Stimulated activated CD8-positive, alpha-beta memory T cell treated with anti-CD3 and anti-CD28 coated beads, Interleukin-15, amount 100 ng/mL, for 48 hours (primary cell): Measurements from ENCODE around the gene CNTNAP2.

Source experiments
- DNase-seq, 2 donors: peaks; one replicate each; pipeline ENCODE4 v3.0.0-alpha.2; 2020; ENCODE audit warnings: low read depth in 2 of 2

Gene CNTNAP2

GRCh38 chr7:146681487-146681886 is 564.9 kb downstream of the CNTNAP2 start:
- DNase-seq, result no peak

GRCh38 chr7:146683439-146683838 is 566.8 kb downstream of the CNTNAP2 start:
- DNase-seq, result no peak

- no peak for DNase-seq
These were observed 574.4 kb downstream of the CNTNAP2 start for GRCh38 chr7:146690987-146691386.

GRCh38 chr7:146698995-146699610 is 582.5 kb downstream of the CNTNAP2 start:
- DNase-seq, result no peak

- no peak for DNase-seq
These were observed 583.5 kb downstream of the CNTNAP2 start for GRCh38 chr7:146700015-146700560.

GRCh38 chr7:146701166-146701565 is 584.6 kb downstream of the CNTNAP2 start:
- DNase-seq, result no peak

- DNase-seq, result no peak
These were observed 586.3 kb downstream of the CNTNAP2 start for GRCh38 chr7:146702898-146703297.

GRCh38 chr7:146709451-146710027 is 592.9 kb downstream of the CNTNAP2 start:
- DNase-seq, result no peak

- no peak for DNase-seq
These were observed 596.6 kb downstream of the CNTNAP2 start for GRCh38 chr7:146713205-146713604.

GRCh38 chr7:146713934-146714333 is 597.3 kb downstream of the CNTNAP2 start:
- no peak for DNase-seq

- DNase-seq, result no peak
These were observed 603.6 kb downstream of the CNTNAP2 start for GRCh38 chr7:146720195-146720594.

GRCh38 chr7:146722986-146723385 is 606.4 kb downstream of the CNTNAP2 start:
- no peak for DNase-seq

- DNase-seq, result no peak
These were observed 608.9 kb downstream of the CNTNAP2 start for GRCh38 chr7:146725520-146725919.

GRCh38 chr7:146728141-146728540 is 611.5 kb downstream of the CNTNAP2 start:
- no peak for DNase-seq

- DNase-seq, result no peak
These were observed 612.0 kb downstream of the CNTNAP2 start for GRCh38 chr7:146728611-146729010.

GRCh38 chr7:146731185-146731584 is 614.6 kb downstream of the CNTNAP2 start:
- no peak for DNase-seq

- no peak for DNase-seq
These were observed 619.4 kb downstream of the CNTNAP2 start for GRCh38 chr7:146735992-146736391.

GRCh38 chr7:146736446-146737190 is 620.0 kb downstream of the CNTNAP2 start:
- DNase-seq, result no peak

GRCh38 chr7:146740039-146740438 is 623.4 kb downstream of the CNTNAP2 start:
- no peak for DNase-seq

GRCh38 chr7:146741911-146742310 is 625.3 kb downstream of the CNTNAP2 start:
- no peak for DNase-seq

- DNase-seq, result no peak
These were observed 637.8 kb downstream of the CNTNAP2 start for GRCh38 chr7:146754385-146754784.

GRCh38 chr7:146755585-146755984 is 639.0 kb downstream of the CNTNAP2 start:
- DNase-seq, result no peak

GRCh38 chr7:146764458-146764857 is 647.9 kb downstream of the CNTNAP2 start:
- no peak for DNase-seq
